Left renal cortex interstitium (tissue), 4 donors: ENCODE data around the gene SLC39A5. TPM values are rescaled to one million over a fixed set of nuclear protein-coding genes. Genes with fewer than 3 reads are reported as not detected.
"Not testable (repeated sequence)": the region's sequence is repeated elsewhere in the genome, so short reads cannot be mapped to it uniquely, and the experiment has no call there.

ENCODE experiments used
- DNase-seq, 4 donors: peaks; one replicate each; pipeline ENCODE4 v3.0.0-alpha.2; 2013; ENCODE audit warnings: low read depth in 4 of 4, low spot score in 2 of 4, missing footprints in 1 of 4
- polyA plus RNA-seq, 4 donors: library from polyadenylated mRNA; unstranded; fragments of 120-200 nt; gene quantifications; one replicate each; pipeline ENCODE4 v1.2.1, GENCODE V29; 2013; ENCODE audit not compliant: insufficient read length in 4 of 4

The SLC39A5 gene
- polyA plus RNA-seq, 4 donors = 46.5 to 69.1 (median 59.7) TPM

DNA sequence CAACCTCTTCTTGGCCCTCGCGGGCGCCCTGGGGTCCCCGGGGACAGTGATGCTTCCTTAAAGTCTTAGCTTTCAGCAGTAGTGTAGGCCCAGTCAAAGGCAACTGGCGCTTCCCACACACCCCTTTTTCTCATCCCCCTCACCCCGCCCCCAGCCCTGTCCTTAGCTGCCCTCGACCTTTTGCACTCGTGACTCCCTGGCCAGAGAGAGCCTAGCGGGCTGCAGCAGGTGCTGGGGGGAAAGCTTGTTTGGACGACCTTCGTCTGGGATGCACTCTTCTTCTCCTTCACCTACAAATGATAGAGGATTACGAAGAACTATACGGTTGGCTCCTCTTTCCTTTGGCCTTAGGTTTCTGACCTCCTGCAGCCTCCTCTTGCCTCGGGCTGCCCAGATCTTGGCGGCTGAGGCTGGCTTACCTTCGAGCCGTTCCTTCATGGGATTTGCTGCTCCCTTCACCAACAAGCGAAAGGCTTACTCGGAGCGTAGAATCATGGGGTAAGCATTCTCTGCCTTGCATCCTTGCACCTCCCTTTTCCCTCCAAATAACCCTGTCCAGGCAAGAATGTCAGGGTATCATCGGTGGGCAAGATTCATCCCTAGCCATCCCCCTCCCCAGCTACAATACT, 37.7 kb downstream of the SLC39A5 start:
- DNase-seq = no peak

DNA sequence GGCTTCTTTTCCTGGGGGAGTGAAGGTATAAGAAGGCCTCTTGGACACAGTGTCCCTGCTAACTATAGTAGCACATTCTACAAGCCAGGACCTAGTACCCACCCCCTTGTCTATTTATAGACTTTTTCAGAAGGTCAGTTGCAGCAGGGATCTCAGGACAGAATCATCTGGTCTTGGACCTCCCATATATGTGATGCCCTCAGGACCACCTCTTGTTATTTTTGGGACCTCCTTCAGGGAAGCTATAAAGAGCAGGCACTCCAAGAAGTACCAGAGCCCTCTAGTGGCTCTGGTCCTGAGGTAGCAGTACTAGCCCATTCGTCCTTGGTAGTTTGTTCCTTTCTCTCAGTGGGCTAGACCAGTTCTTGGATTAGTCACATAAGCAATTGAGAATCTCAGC, 41.2 kb downstream of the SLC39A5 start:
- peak in 1 of 4 donors; percentile 8 for DNase-seq

DNA sequence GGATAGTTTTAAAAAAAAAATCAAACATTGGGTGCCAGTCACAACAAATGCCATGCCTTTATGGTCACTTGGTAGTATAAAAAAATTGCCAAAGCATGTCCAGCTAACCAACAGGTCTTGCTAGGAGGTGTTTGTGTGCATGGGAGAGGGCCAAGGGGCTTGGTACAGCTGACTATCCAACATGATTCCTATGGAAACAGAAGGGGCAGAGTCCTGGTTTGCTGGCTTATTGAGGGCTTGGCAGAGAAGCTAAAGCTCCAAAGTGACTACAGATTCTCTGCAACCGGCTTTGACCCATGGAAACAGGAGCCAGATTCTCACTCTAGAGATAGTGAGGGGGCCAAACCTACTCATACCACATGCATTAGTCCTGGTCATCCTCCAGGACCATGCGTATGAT, 42.6 kb downstream of the SLC39A5 start:
- DNase-seq = not testable (repeated sequence)

DNA sequence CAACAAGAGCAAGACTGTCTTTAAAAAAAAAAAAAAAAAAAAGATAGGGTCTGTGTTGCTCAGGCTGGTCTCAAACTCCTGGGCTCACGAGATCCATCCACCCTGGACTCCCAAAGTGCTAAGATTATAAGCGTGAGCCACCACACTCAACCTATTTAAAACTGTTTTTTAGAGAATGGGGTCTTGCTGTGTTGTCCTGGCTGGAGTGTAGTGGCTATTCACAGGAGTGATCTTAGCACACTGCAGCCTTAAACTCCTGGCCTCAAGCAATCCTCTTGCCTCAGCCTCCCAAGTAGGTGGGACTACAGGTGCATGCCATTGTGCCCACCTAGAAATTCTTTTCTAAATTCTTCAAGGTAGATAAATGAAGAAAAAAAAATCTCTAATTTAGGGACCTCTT, 44.4 kb downstream of the SLC39A5 start:
- no peak for DNase-seq

DNA sequence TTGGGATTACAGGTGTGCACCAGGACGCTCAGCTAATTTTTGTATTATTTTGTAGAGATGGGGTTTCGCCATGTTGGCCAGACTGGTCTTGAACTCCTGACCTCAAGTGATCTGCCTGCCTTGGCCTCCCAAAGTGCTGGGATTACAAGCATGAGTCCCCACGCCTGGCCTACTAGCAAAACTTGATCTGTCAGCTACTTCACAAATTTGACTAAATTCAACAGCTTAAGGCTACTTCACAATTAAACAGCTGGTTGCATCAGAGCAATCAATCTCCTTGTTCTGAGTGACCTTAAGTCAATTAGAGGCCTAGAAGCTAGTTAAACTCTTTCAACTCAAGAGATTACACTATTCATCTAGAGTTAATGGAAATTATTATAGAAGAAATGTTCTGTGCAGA, 49.1 kb downstream of the SLC39A5 start:
- DNase-seq = no peak

DNA sequence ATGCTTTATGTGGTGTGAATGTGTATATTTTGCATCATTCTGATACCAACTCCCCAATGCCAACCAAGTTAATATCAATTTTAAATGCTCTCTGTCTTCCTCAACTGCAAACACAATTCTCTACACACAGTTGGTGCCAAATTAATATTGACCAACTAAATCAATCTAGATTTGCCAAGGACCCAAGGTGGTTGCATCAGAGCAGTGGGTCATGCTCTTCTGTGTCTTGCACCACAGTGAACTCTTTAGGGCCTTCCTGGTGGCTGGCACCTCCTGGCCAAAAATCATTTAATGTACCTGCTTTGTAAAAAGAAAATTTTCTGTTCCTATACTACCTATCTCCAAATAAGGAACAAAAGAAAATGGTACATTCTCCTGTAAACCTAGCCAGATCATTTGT, 51.0 kb downstream of the SLC39A5 start:
- DNase-seq = no peak

DNA sequence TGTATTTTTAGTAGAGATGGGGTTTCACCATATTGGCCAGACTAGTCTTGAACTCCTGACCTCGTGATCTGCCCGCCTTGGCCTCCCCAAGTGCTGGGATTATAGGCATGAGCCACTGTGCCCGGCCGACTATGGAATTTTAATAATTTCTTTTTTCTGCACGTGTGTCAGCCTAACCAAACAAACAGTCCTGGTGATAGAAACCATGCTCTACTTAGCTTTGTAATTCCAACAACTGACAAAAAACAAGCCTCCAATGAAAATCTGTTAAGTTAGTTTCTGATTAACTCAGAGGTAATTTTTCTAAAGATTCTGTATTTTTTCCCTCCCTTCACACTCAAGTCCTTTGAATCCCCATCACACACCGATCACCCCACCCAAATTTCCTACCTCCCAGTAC, 52.2 kb downstream of the SLC39A5 start:
- DNase-seq = no peak

DNA sequence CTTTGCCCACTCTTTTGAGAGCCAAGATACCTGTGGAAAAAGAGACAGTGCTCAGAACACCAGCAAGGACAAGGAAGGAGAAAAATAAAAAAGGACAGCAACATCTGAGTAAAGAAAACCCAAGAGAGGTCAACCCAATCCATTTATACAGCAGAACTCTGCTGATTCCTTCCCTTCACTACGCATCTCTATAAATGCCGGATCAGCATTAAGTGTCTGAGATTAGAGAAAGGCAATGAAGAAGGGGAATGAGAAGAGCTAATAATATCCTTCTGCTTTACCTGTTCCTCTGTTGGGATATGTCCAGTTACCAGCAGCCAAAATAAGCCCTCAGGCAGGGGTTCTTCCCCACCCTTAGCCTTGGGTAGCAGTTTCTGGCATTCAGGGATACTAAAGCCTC, 52.7 kb downstream of the SLC39A5 start:
- no peak for DNase-seq

DNA sequence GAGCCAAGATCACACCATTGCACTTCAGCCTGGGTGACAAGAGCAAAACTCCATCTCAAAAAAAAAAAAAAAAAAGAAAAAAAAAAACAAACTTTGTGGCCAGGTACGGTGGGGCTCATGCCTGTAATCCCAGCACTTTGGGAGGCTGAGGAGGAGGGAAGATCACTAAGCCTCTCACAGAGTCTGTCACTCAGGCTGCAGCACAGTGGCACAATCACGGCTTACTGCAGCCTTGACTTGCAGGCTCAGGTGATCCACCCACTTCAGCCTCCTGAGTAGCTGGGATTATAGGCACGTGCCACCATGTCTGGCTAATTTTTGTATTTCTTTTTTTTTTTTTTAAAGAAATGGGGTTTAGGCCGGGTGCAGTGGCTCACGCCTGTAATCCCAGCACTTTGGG, 54.4 kb downstream of the SLC39A5 start:
- DNase-seq = not testable (repeated sequence)

DNA sequence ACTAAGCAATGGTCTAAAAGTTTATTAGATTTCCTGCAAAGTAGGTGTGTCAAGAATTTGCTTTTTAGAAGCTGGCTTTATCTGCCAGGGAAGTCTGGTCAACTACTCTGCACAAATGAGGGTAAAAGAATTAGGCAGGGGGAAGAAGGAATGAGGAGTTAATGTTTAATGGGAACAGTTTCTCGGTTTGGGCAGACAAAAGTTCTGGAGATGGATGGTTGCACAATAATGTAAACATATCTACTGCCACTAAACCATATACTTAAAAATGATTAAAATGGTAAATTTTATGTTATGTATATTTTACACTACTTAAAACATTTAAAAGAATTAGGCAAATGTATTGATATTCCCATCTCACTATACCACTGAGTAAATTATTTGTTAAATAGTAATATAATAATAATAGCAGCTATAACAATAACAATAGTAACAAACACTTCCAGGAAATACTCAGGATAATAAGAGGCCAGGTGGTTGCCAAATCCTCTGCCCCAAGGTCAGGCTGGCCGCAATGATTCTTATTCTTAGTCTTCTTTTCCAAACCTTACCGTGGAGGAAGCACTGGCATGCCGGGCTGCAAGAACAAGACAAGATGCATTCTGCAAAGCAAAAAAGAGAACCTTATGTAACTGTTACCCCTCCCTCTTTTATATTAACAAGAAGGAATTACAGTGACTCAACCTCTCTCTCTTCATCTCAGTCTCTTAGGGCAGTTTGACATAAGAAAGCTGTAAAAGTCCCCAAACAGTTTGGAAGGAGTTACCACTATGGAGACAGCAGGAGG, 56.4 kb downstream of the SLC39A5 start:
- no peak for DNase-seq

Other genes starting within 250 kb of the SLC39A5 start
- gene SUOX, start 232.8 kb upstream of the SLC39A5 start, polyA plus RNA-seq = 10 to 100 TPM; 40.9 to 57.7 (median 52.6) TPM
- gene IKZF4, start 209.0 kb upstream of the SLC39A5 start, polyA plus RNA-seq = 10 to 100 TPM; 13.9 to 26.8 (median 19.6) TPM
- gene RPS26, start 188.1 kb upstream of the SLC39A5 start, polyA plus RNA-seq = 100 to 1,000 TPM; 119 to 541 (median 268) TPM
- gene ERBB3, start 149.9 kb upstream of the SLC39A5 start, polyA plus RNA-seq = 100 to 1,000 TPM in 1 of 4 donors, 10 to 100 TPM in 3; 57.6 to 108 (median 87.7) TPM
- 100 to 1,000 TPM; 148 to 165 (median 156) TPM for gene PA2G4, start 125.5 kb upstream of the SLC39A5 start, polyA plus RNA-seq
- 1,000 to 10,000 TPM; 4,437 to 5,971 (median 5,319) TPM for gene RPL41, start 113.4 kb upstream of the SLC39A5 start, polyA plus RNA-seq
- gene ZC3H10, start 111.8 kb upstream of the SLC39A5 start, polyA plus RNA-seq = 1 to 10 TPM; 5.8 to 8.4 (median 6.2) TPM
- gene ESYT1, start 101.8 kb upstream of the SLC39A5 start, polyA plus RNA-seq = 10 to 100 TPM; 74.7 to 87.1 (median 75.3) TPM
- gene MYL6B, start 77.5 kb upstream of the SLC39A5 start, polyA plus RNA-seq = 100 to 1,000 TPM; 158 to 212 (median 171) TPM
- gene MYL6, start 71.7 kb upstream of the SLC39A5 start, polyA plus RNA-seq = 1,000 to 10,000 TPM; 1,610 to 2,370 (median 1,767) TPM
- 100 to 1,000 TPM in 3 of 4 donors, 10 to 100 TPM in 1; 97.5 to 151 (median 128) TPM for gene SMARCC2, start 40.6 kb upstream of the SLC39A5 start, polyA plus RNA-seq
- gene RNF41, start 8.1 kb upstream of the SLC39A5 start, polyA plus RNA-seq = 10 to 100 TPM; 44.0 to 46.6 (median 45.4) TPM
- gene NABP2, start 5.7 kb upstream of the SLC39A5 start, polyA plus RNA-seq = 10 to 100 TPM; 28.6 to 32.9 (median 30.8) TPM
- gene ANKRD52, start 28.3 kb downstream of the SLC39A5 start, polyA plus RNA-seq = 10 to 100 TPM; 24.0 to 45.9 (median 31.5) TPM
- 10 to 100 TPM; 13.3 to 20.7 (median 19.0) TPM for gene COQ10A, start 36.9 kb downstream of the SLC39A5 start, polyA plus RNA-seq
- 100 to 1,000 TPM; 169 to 213 (median 200) TPM for gene CS, start 70.3 kb downstream of the SLC39A5 start, polyA plus RNA-seq
- gene CNPY2, start 85.9 kb downstream of the SLC39A5 start, polyA plus RNA-seq = 100 to 1,000 TPM; 143 to 174 (median 159) TPM
- 100 to 1,000 TPM in 2 of 4 donors, 10 to 100 TPM in 2; 51.8 to 138 (median 92.9) TPM for gene PAN2, start 103.9 kb downstream of the SLC39A5 start, polyA plus RNA-seq
- gene IL23A, start 108.8 kb downstream of the SLC39A5 start, polyA plus RNA-seq = 1 to 10 TPM in 1 of 4 donors, under 1 TPM in 3; 0.59 to 1.2 (median 0.75) TPM
- 100 to 1,000 TPM in 2 of 4 donors, 10 to 100 TPM in 2; 71.1 to 156 (median 114) TPM for gene STAT2, start 130.1 kb downstream of the SLC39A5 start, polyA plus RNA-seq
- gene APOF, start 132.8 kb downstream of the SLC39A5 start, polyA plus RNA-seq = under 1 TPM; 0.09 to 0.14 (median 0.12) TPM
- gene TIMELESS, start 219.4 kb downstream of the SLC39A5 start, polyA plus RNA-seq = 10 to 100 TPM; 30.4 to 45.3 (median 40.8) TPM
- gene MIP, start 224.6 kb downstream of the SLC39A5 start, polyA plus RNA-seq = under 1 TPM in 3 of 4 donors, not detected in 1; 0.11 to 0.38 (median 0.21) TPM
- 1 to 10 TPM; 3.4 to 7.4 (median 5.1) TPM for gene SPRYD4, start 238.5 kb downstream of the SLC39A5 start, polyA plus RNA-seq